Sigmoid colon (tissue), 4 donors: ENCODE data around the gene SLC5A5.

Source experiments
- POLR2AphosphoS5 ChIP-seq, 4 donors: sonication (generic); formaldehyde crosslinking; IDR thresholded peaks; one replicate each; pipeline ENCODE4 v1.6.1; 2017; ENCODE audit warnings: antibody characterized with exemption in 4 of 4
- TF ChIP-seq, protein P1 (sequence below), 4 experiments: fragments of 450-650 bp in 3 of 4; fragments of 200-600 bp in 1 of 4; IDR thresholded peaks; one replicate each; pipeline ENCODE4 v1.5.1; 2016 to 2019; ENCODE audit warnings: antibody characterized with exemption in 4 of 4, mild to moderate bottlenecking in 3 of 4, moderate library complexity in 2 of 4

DNA sequence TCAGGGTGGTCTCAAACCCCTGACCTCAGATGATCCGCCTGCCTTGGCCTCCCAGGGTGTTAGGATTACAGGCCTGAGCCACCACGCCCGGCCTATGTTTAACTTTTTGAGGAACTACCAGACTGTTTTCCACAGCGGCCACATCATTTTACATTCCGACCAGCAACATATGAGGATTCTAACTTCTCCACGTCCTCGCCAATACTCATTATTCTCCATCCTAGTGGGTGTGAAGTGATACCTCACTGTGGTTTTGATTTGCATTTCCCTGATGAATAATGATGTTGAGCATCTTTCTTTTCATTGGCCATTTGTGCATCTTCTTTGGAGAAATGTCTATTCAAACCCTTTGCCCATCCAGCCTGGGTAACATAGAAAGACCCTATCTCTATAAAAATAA is 14.8 kb downstream of the SLC5A5 start:
- TF ChIP-seq, protein P1, sequence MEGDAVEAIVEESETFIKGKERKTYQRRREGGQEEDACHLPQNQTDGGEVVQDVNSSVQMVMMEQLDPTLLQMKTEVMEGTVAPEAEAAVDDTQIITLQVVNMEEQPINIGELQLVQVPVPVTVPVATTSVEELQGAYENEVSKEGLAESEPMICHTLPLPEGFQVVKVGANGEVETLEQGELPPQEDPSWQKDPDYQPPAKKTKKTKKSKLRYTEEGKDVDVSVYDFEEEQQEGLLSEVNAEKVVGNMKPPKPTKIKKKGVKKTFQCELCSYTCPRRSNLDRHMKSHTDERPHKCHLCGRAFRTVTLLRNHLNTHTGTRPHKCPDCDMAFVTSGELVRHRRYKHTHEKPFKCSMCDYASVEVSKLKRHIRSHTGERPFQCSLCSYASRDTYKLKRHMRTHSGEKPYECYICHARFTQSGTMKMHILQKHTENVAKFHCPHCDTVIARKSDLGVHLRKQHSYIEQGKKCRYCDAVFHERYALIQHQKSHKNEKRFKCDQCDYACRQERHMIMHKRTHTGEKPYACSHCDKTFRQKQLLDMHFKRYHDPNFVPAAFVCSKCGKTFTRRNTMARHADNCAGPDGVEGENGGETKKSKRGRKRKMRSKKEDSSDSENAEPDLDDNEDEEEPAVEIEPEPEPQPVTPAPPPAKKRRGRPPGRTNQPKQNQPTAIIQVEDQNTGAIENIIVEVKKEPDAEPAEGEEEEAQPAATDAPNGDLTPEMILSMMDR (IDR thresholded peaks at IDR 0.05), result no peak
- TF ChIP-seq POLR2AphosphoS5 (IDR thresholded peaks at IDR 0.05), result no peak
